Keratinocyte (primary cell): ENCODE measurements around the gene ABTB1. TPM values are rescaled to one million over a fixed set of nuclear protein-coding genes. Genes with fewer than 3 reads are reported as not detected.

Experiments
- DNase-seq: peaks from one replicate; pipeline ENCODE4 v3.0.0-alpha.2; 2011; ENCODE audit warnings: low read depth, missing footprints, low spot score
- FAIRE-seq: peaks from 2 replicates; lab custom pipeline; 2011; peaks lifted over from hg19 to GRCh38; lab: Jason Lieb, UNC
- H2AFZ ChIP-seq: 2 replicates; pipeline ENCODE4 v1.6.0; 2012; ENCODE audit warnings: low read length, control low read depth, inconsistent platforms; ENCODE audit not compliant: control insufficient read depth
- H3K27ac ChIP-seq: 2 replicates; pipeline ENCODE4 v1.5.1; 2011; ENCODE audit warnings: low read length; ENCODE audit not compliant: control insufficient read depth, insufficient read depth
- H3K27me3 ChIP-seq: 3 replicates; pipeline ENCODE4 v1.6.0; 2011; ENCODE audit warnings: low read length; ENCODE audit not compliant: control insufficient read depth, insufficient read depth; ENCODE audit errors: extremely low read depth
- H3K36me3 ChIP-seq, 2 experiments: 2 replicates in 1 of 2; 3 replicates in 1 of 2; pipeline ENCODE4 v1.5.1; 2011; ENCODE audit warnings: low read length in 2 of 2, mild to moderate bottlenecking in 1 of 2; ENCODE audit not compliant: control insufficient read depth in 2 of 2, insufficient read depth in 2 of 2; ENCODE audit errors: extremely low read depth in 1 of 2
- H3K4me1 ChIP-seq: 3 replicates; pipeline ENCODE4 v1.5.1; 2011; ENCODE audit warnings: low read length; ENCODE audit not compliant: control insufficient read depth, insufficient read depth; ENCODE audit errors: extremely low read depth
- H3K4me2 ChIP-seq: 3 replicates; pipeline ENCODE4 v1.6.0; 2011; ENCODE audit warnings: low read depth, low read length; ENCODE audit not compliant: control insufficient read depth, insufficient read depth; ENCODE audit errors: extremely low read depth
- H3K4me3 ChIP-seq, 3 experiments: fragments of 200-600 bp in 1 of 3; sonication (generic) in 1 of 3; 2 replicates in 2 of 3; 3 replicates in 1 of 3; pipeline ENCODE4 v1.5.1; 2011 to 2016; ENCODE audit warnings: low read length in 3 of 3, mild to moderate bottlenecking in 3 of 3, control low read depth in 2 of 3, inconsistent platforms in 1 of 3, low read depth in 1 of 3, mixed read lengths in 1 of 3, mixed run types in 1 of 3, moderate library complexity in 1 of 3; ENCODE audit not compliant: control insufficient read depth in 2 of 3, insufficient read depth in 2 of 3; ENCODE audit errors: extremely low read depth in 1 of 3
- H3K79me2 ChIP-seq: 2 replicates; pipeline ENCODE4 v1.6.0; 2012; ENCODE audit warnings: low read length; ENCODE audit not compliant: control insufficient read depth, insufficient read depth
- H3K9ac ChIP-seq: 3 replicates; pipeline ENCODE4 v1.6.0; 2011; ENCODE audit warnings: low read length; ENCODE audit not compliant: control insufficient read depth, insufficient read depth; ENCODE audit errors: extremely low read depth
- H3K9me1 ChIP-seq: 3 replicates; pipeline ENCODE4 v1.6.0; 2011; ENCODE audit warnings: low read length; ENCODE audit not compliant: control insufficient read depth, insufficient read depth; ENCODE audit errors: extremely low read depth
- H3K9me3 ChIP-seq: 2 replicates; pipeline ENCODE4 v1.5.1; 2012; ENCODE audit warnings: low read depth, low read length; ENCODE audit not compliant: control insufficient read depth
- H4K20me1 ChIP-seq: 3 replicates; pipeline ENCODE4 v1.6.0; 2011; ENCODE audit warnings: low read length; ENCODE audit not compliant: control insufficient read depth, insufficient read depth; ENCODE audit errors: extremely low read depth
- EZH2 ChIP-seq: IDR thresholded peaks from one replicate; pipeline ENCODE4 v1.6.1; 2012; ENCODE audit warnings: inconsistent platforms, mild to moderate bottlenecking, low read length, moderate library complexity
- dilution Hi-C: fragments of 300-500 bp; cut with MboI; formaldehyde crosslinking; loops from one replicate; pipeline ENCODE4 v1.7.0; 2020; ENCODE audit warnings: low sequenced_read_pairs; ENCODE audit not compliant: extremely low pct_ligation_motif_present
- polyA plus RNA-seq, 5 experiments: library from polyadenylated mRNA; depleted of rRNA in 3 of 5; stranded (reverse) in 3 of 5; stranded (forward) in 1 of 5; unstranded in 1 of 5; fragments of >200 nt; gene quantifications; 1 replicate in 1 of 5; 2 replicates in 3 of 5; 3 replicates in 1 of 5; pipeline versions ENCODE4 v1.2.1 to v1.2.3, GENCODE V29; 2011 to 2012; ENCODE audit warnings: missing spikeins in 2 of 5, low read depth in 1 of 5, low replicate concordance in 1 of 5
- TF ChIP-seq, protein P1 (sequence below), 3 experiments: IDR thresholded peaks in 1 of 3; conservative IDR thresholded peaks in 1 of 3; optimal IDR thresholded peaks in 1 of 3; 2 replicates in 2 of 3; 3 replicates in 1 of 3; pipeline versions ENCODE3 to v1.5.1; 2011; ENCODE audit warnings: low read length in 3 of 3, mild to moderate bottlenecking in 3 of 3, moderate library complexity in 2 of 3, control low read depth in 1 of 3, inconsistent platforms in 1 of 3; ENCODE audit not compliant: insufficient read depth in 2 of 3; ENCODE audit errors: extremely low read depth in 1 of 3

The ABTB1 gene
- polyA plus RNA-seq, 1 donor (not counting 4 experiments of a cell fraction or from before 2014, with no cell fraction given), result 11.6 TPM

DNA sequence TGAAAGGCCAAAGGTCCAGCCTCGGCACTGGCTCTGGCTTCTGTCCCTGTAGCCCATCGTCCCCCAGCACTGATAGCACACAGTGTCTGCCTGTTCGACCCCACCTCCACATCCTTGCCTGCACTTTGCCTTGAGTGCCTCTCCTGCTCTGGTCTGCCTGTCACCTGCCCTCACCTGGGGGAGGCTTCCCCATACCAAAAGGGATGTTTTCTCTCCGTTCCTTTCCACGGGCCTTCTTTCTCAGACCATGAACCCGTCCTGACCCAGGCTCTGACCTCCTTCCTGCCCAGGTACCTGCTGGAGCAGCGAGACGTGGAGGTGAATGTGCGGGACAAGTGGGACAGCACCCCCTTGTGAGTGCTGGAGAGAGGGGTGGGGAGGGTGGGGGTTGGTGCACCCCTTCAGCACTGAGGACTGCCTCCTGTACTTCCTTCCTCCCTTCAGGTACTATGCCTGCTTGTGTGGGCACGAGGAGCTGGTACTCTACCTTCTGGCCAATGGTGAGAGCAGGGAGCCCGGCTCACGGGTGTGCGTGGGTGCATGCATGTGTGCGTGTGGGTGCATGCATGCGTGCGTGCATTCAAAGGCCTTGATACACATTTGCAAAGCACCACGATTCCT, 1.5 kb downstream of the ABTB1 start:
- Histone ChIP-seq H3K4me3 (peak overlapping the region in 1 of 3 experiments; percentile 73), H4K20me1 (no peaks in the 10 kb centered on the region), H3K9me3 (no peaks in the 10 kb centered on the region), H3K9me1 (no peaks in the 10 kb centered on the region), H3K27me3 (no peaks in the 10 kb centered on the region), H3K36me3 (peaks cover 0 to 6% of the 10 kb centered on the region in 2 experiments), H3K4me1 (peaks cover 37% of the 10 kb centered on the region), H2AFZ (no peak overlapping the region), H3K4me2 (peak overlapping the region; percentile 85), H3K27ac (no peak overlapping the region), H3K9ac (no peak overlapping the region), H3K79me2 (no peaks in the 10 kb centered on the region)
- FAIRE-seq (no peak), DNase-seq (no peak)
- no peak for TF ChIP-seq EZH2
- TF ChIP-seq, protein P1, sequence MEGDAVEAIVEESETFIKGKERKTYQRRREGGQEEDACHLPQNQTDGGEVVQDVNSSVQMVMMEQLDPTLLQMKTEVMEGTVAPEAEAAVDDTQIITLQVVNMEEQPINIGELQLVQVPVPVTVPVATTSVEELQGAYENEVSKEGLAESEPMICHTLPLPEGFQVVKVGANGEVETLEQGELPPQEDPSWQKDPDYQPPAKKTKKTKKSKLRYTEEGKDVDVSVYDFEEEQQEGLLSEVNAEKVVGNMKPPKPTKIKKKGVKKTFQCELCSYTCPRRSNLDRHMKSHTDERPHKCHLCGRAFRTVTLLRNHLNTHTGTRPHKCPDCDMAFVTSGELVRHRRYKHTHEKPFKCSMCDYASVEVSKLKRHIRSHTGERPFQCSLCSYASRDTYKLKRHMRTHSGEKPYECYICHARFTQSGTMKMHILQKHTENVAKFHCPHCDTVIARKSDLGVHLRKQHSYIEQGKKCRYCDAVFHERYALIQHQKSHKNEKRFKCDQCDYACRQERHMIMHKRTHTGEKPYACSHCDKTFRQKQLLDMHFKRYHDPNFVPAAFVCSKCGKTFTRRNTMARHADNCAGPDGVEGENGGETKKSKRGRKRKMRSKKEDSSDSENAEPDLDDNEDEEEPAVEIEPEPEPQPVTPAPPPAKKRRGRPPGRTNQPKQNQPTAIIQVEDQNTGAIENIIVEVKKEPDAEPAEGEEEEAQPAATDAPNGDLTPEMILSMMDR (optimal IDR thresholded peaks at IDR 0.05 in 1 of 3, IDR thresholded peaks at IDR 0.05 in 1 of 3, conservative IDR thresholded peaks at IDR 0.05 in 1 of 3; ENCODE audit: extremely low read depth in 1 of 3, insufficient read depth in 2 of 3, low read length in 3 of 3), result no peak
- dilution Hi-C loops, result no loop called here

DNA sequence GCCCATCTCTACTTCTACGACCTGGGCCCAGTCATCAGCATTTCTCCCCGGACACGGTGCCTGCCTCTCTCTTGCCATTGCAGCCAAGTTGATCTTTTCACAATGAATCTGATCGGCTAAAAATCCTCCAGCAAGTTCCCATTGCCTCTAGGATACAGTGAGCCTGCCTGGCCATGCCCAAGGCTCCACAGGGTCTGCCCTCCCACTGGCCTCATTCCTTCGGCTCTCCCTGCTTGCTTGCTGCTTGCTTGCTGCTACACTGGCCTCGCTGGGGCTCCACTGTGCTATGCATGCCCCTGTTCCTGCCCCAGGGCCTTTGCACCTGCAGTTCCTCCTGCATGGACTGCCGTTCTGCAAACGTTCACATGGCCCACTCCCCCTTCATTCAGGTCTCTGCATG, 2.0 kb downstream of the ABTB1 start:
- dilution Hi-C loops, result no loop called here
- Histone ChIP-seq H3K9me1 (no peaks in the 10 kb centered on the region), H3K4me1 (peaks cover 37% of the 10 kb centered on the region), H4K20me1 (no peaks in the 10 kb centered on the region), H3K4me3 (no peak overlapping the region), H3K27ac (no peak overlapping the region), H3K9ac (no peak overlapping the region), H3K79me2 (no peaks in the 10 kb centered on the region), H3K36me3 (peaks cover 0 to 6% of the 10 kb centered on the region in 2 experiments), H3K27me3 (no peaks in the 10 kb centered on the region), H3K9me3 (no peaks in the 10 kb centered on the region), H3K4me2 (no peak overlapping the region), H2AFZ (no peak overlapping the region)
- TF ChIP-seq, protein P1 (optimal IDR thresholded peaks at IDR 0.05 in 1 of 3, IDR thresholded peaks at IDR 0.05 in 1 of 3, conservative IDR thresholded peaks at IDR 0.05 in 1 of 3; ENCODE audit: extremely low read depth in 1 of 3, insufficient read depth in 2 of 3, low read length in 3 of 3), result no peak
- TF ChIP-seq EZH2, result no peak
- DNase-seq (no peak), FAIRE-seq (no peak)
